GM12878 (cell line): Measurements from ENCODE around the gene WDR43.

Experiments
- ASH2L ChIP-seq: fragments of 300-600, 200-600 bp; sonication (generic); IDR thresholded peaks from 2 replicates; pipeline ENCODE4 v1.6.1; 2017; ENCODE audit warnings: low read depth, mild to moderate bottlenecking, borderline replicate concordance
- SMC3 ChIP-seq: IDR thresholded peaks from 2 replicates; pipeline ENCODE4 v1.6.1; 2011; ENCODE audit warnings: low read length, improper control_type of control experiment, borderline replicate concordance
- USF2 ChIP-seq: IDR thresholded peaks from 2 replicates; pipeline ENCODE4 v1.6.1; 2011; ENCODE audit warnings: low read depth, low read length, improper control_type of control experiment, borderline replicate concordance

DNA sequence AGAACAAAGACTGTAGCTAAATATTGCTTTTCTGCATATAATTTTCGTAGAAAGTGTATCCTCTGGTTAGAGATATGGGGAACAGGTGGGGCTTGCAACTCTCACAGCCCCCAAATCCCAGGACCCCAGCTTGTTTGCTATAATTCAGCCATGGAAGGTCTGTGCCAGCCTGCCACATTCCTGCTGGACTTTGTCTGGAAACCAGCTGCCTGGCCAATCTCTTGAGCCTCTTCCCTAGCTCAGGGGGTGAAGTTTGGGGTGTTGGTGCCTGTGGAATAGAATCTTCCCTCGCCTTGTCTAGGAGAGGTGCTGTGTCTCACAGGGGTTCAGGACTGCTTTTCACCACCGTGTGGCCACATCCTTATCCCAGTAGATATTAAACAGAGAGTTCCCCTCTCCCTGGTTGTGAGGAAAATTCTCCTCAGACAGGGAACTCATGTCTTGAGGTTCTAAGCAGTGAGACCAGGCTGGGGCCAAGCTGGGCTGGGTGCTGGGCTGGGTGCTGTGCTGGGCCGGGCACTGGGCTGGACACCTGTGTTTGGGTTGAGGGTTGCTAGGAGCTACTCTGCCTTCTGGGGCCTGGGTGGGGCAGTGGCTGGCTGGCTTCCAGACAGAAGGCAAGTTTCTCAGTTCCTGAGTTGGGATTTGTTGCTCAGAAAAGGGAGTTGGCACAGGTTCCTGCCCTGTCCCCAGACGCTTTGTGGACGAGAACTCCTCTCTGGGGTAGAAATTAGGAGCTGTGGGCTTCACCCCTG is 98.9 kb downstream of the WDR43 start:
- TF ChIP-seq USF2 (no peak), SMC3 (no peak), ASH2L (no peak)
